Embryonic facial prominence (tissue), 1 donor: Measurements from ENCODE around the gene MAN1C1.

Source experiments
- DNase-seq: peaks from one replicate; pipeline ENCODE4 v3.0.0-alpha.2; 2016; ENCODE audit errors: extremely low spot score

Gene MAN1C1

GRCh38 chr1:25817840-25818501 lies 201.4 kb downstream of the MAN1C1 start:
- DNase-seq, result no peak

GRCh38 chr1:25818569-25818968 lies 202.0 kb downstream of the MAN1C1 start:
- no peak for DNase-seq

- DNase-seq, result peak; percentile 73
Measured at GRCh38 chr1:25819491-25820246, 203.1 kb downstream of the MAN1C1 start, which contains the start of gene MTFR1L. MTFR1L (plus strand) TSS chr1:25819954; CDS start chr1:25823105, 3,151 bp downstream.

GRCh38 chr1:25820247-25821111 lies 203.9 kb downstream of the MAN1C1 start:
- no peak for DNase-seq

DNA sequence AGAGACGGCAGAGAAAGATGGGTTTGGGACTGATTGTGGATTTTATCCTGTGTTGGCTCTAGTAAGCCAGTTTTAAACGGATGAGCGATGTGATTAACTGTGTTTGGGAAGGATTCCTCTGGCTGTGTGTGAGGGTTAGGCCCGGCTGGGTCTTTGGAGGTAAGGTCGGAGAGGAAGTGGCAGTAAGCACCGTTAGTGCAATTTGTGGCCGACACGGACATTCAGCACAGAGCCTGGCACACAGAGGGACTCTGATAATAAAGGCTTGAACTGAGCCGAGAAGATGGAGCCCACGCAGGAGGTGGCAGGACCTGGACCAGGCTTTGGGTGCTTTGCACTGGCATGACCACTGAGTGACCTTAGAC lies 204.5 kb downstream of the MAN1C1 start:
- no peak for DNase-seq

- DNase-seq, result no peak
Measured at GRCh38 chr1:25821630-25822091, 205.1 kb downstream of the MAN1C1 start.

DNA sequence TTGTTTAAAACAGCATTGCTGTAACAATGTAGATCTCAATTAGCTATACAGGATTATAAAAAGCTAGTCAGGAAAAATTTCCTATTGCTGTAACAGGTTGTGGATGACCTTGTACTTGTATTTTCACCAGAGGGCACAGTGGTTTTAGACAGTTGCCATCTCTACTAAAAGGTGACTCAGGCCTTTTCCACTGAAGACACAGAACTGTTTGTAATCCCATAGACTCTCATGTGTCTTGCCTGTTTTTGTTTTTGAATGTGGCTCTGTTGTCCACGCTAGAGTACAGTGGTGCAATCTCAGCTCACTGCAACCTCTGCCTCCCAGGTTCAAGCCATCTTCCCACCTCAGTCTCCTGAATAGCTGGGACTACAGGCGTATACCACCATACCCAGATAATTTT lies 209.0 kb downstream of the MAN1C1 start:
- DNase-seq, result no peak

DNA sequence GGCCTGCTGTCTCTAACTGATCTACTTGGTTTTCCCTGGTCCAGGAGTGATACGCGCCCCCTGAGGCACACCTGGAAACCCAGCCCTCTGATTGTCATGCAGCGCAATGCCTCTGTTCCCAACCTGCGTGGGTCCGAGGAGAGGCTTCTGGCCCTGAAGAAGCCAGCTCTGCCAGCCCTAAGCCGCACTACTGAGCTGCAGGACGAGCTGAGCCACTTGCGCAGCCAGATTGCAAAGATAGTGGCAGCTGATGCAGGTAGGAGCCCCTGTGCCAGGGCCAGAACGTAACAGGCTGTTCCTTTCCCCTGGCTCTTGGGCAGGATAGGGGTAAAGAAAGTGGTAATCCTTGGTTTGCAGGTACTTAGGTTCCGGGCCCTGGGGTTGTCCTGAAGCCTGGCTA lies 210.0 kb downstream of the MAN1C1 start:
- DNase-seq, result no peak

- no peak for DNase-seq
Measured at GRCh38 chr1:25828491-25828890, 211.9 kb downstream of the MAN1C1 start.

DNA sequence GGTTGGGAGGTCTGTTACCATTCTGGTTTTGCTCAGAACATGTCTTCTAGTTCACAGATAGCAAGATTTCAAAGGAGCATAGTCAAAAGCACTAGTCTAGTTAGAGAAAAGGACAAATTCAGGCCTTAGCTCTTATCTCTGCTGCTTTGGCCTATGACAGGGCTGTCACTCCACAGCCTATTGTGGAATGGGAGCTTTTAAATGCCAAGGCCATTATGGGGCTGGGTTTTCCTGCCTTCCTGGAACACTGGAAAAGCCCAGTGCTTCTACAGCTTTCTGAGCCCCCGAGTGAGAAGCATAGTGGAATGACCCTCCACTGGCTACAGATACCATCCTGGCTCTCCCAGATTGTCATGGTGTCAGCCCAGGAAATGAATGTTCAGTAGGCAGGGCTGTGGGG lies 212.5 kb downstream of the MAN1C1 start:
- DNase-seq, result no peak

DNA sequence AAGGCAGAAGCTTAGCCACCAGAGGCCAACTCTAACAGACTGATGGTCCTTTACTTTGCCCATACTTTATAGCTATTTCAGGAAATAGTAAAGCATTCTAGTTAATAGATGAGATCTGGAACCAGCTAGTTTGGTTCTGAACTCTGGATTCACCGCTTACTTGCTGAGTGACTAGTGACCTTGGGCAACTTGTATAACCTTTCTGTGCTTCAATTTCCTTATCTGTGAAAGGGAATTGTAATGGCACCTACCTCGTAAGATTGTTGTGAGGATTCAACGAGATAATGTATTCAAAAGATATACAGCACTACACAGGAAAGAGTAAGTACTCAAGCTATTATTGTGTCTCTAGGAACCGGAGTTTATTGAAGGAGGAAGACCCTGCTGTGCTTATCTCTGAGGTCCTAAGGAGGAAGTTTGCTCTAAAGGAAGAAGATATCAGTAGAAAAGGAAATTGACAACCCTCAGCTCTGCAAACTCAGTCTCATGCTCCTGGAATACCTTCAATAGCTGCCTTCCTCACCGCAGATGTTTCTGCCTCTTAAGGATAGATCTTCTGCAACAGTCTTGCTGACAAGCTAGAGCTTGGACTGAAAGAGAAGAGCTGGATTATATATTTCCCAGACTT lies 215.1 kb downstream of the MAN1C1 start:
- no peak for DNase-seq

- DNase-seq, result no peak
Measured at GRCh38 chr1:25832336-25833037, 215.9 kb downstream of the MAN1C1 start.

DNA sequence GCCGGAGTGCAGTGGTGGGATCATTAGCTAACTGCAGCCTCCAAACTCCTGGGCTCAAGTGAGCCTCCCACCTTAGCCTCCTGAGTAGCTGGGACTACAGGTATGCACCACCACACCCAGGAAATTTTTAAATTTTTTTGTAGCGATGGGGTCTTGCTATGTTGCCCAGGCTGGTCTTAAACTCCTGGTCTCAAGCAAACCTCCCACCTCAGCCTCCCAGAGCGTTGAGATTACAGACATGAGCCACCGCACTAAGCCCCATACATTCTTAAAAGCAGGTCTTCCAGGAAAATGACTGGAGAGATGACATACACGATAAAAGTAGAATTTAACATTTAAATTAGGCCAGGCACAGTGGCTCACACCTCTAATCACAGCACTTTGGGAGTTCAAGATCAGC lies 216.6 kb downstream of the MAN1C1 start:
- no peak for DNase-seq
